ENCODE results near the gene FCER1G.

The FCER1G gene

DNA sequence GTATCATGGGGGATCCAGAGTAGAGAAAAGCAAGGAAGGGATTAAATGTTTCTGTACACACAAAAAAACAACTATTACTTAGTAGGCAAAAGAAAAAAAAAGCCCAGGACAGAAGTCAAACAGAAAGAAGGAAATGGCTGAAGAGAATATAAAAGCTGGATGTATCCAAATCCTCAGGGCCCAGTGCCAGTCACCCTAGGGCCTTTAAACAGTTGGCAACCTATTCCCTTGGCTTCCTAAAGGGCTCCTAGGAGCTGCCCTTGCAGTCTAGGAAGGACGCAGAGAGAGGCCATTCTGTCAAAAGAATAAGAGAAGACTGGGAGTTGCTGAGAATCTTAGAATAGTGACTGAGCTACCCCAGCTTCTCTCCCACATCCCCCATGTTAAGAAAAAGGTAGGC, 42.7 kb upstream of the FCER1G start:
- H3K4me3 ChIP-seq (replicated peaks; ENCODE audit: low read depth, low read length) = no peak overlapping the region
- DNase-seq (ENCODE audit: extremely low read depth, low read depth) = no peak
- TF ChIP-seq, protein P1, sequence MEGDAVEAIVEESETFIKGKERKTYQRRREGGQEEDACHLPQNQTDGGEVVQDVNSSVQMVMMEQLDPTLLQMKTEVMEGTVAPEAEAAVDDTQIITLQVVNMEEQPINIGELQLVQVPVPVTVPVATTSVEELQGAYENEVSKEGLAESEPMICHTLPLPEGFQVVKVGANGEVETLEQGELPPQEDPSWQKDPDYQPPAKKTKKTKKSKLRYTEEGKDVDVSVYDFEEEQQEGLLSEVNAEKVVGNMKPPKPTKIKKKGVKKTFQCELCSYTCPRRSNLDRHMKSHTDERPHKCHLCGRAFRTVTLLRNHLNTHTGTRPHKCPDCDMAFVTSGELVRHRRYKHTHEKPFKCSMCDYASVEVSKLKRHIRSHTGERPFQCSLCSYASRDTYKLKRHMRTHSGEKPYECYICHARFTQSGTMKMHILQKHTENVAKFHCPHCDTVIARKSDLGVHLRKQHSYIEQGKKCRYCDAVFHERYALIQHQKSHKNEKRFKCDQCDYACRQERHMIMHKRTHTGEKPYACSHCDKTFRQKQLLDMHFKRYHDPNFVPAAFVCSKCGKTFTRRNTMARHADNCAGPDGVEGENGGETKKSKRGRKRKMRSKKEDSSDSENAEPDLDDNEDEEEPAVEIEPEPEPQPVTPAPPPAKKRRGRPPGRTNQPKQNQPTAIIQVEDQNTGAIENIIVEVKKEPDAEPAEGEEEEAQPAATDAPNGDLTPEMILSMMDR (IDR thresholded peaks at IDR 0.05; ENCODE audit: low read depth, low read length, missing control alignments) = no peak

DNA sequence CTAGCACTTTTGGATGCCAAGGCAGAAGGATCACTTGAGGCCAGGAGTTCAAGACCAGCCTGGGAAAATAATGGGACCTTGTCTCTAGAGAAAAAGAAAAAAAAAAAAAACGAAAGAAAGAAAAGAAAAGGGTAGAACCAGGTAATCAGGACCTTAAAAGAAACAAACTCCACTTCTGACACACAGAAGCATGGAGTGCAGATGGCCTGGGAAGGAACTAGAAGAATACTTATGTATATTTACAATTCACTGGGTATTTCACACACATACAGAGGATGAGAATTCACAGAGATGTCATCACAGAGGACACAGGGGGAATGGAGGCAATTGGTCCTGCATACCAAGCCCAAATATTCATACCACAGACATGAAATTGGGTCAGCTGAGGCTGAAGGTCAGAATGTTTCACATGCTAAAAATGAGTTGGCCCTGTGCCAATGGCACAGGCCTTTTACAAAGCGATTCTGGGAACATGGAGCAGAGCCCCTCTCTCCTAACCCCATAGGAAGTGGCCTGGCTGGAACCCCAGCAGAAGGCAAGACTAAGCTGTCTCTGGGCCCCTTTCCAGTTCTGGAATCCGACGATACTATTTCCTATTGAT, 42.2 kb upstream of the FCER1G start:
- DNase-seq (ENCODE audit: extremely low read depth, low read depth) = no peak
- H3K4me3 ChIP-seq (replicated peaks; ENCODE audit: low read depth, low read length) = no peak overlapping the region
- TF ChIP-seq, protein P1 (IDR thresholded peaks at IDR 0.05; ENCODE audit: low read depth, low read length, missing control alignments) = no peak

DNA sequence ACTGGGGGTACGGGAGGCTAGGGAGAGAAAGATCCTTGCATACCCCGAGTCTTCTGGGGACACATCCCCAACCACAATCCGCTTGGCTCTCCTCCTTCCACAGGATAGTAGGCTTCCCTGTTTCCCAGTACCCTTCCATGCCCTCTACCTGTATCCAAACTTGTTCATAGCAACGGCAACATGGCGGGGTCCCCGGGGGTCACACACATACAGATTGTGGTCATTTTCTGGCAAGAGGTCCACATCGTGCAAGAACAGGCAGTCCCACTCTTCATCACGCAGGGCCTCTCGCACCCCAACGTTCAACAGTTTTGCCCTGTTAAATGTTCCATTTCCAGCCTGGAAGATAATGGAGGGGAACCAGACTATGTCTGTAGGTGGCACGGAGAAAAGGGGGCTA, 41.4 kb upstream of the FCER1G start:
- no peak for DNase-seq (ENCODE audit: extremely low read depth, low read depth)
- H3K4me3 ChIP-seq (replicated peaks; ENCODE audit: low read depth, low read length) = no peak overlapping the region
- TF ChIP-seq, protein P1 (IDR thresholded peaks at IDR 0.05; ENCODE audit: low read depth, low read length, missing control alignments) = no peak

DNA sequence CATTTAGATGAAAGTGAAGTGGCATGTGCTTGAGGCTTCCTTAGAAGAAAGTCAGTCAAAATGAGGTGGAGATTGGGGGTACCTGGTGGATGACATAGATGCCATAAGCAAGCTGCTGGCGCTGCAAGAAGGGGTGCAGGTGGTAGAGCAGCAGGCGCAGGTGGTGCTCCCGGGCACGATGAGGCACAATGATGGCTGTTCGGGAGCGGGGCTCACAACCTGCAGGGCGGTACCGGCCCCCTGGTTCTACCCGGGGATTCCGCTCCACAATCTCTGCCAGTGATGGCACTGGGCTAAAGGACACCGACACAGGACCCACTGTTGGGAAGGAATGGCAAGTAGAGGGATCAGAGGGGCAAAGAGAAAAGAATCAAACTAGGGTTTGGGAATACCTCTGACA, 40.2 kb upstream of the FCER1G start:
- TF ChIP-seq, protein P1 (IDR thresholded peaks at IDR 0.05; ENCODE audit: low read depth, low read length, missing control alignments) = no peak
- H3K4me3 ChIP-seq (replicated peaks; ENCODE audit: low read depth, low read length) = no peak overlapping the region
- DNase-seq (ENCODE audit: extremely low read depth, low read depth) = no peak

DNA sequence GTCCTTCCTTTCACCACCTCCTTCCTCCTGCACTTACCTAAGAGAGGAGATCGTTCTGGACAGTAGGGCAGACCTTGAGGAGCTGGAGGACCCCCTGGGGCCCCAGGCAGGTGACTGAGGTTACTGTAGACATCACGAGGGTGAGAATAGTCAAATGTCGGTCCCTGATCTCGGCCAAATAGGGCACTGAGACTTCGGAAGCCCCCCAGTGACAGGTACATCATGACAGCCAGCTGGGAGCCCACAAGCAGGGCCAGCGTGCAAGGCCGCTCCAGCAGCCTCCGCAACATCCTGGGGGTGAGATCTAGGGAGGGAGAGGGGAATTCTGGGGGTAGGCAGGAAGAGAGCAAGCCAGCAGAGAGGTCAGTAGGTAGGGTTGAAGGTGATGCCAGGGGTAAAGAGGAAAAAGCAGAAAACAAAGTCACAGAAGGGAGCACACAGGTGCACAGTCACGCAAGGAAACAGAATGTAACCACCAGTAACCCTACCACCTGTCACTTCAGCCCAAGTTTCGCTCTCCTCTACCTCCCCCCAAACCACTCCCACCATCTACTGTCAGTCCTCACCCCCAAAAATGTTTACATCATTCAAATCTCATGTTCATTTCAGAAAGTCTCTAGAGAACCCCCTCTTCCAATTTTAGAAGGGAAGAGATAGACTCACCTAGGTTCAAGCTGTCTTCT, 39.2 kb upstream of the FCER1G start:
- no peak for DNase-seq (ENCODE audit: extremely low read depth, low read depth)

DNA sequence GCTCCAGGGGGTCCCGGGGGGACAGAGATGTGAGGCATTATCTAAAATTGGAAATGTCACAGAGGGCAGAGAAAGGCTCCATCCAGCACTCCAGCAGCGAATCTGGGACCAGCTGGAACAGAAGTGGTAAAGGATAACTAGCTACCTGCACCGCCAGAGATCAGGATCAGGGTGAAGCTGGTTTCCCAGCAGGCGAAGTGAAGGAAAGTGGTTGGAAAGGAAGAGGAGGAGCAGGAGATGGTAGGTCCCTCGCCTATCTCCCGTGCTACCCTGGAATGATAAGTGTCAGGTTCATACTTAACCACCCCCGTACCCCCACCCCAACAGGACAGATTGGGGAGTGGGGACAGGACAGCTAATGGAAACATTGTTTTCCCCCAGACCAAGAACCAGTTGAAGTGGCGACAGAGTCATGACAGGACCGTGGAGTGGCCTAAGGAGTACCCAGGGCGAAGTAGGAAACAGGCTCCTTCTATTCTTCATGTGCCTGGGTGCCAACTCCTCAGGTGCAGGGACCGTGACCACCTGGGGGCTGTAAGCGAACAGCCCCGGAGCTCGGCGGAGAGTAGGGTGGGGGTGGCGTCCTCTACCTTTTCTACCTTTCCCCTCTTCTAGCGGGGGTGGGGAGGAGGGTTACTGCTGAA, 38.5 kb upstream of the FCER1G start:
- peak overlapping the region; percentile 81 for H3K4me3 ChIP-seq (replicated peaks; ENCODE audit: low read depth, low read length)
- TF ChIP-seq, protein P1 (IDR thresholded peaks at IDR 0.05; ENCODE audit: low read depth, low read length, missing control alignments) = no peak
- no peak for DNase-seq (ENCODE audit: extremely low read depth, low read depth)

More for the DNA sequence above, 39.2 kb upstream of the FCER1G start:
- TF ChIP-seq, protein P1 (IDR thresholded peaks at IDR 0.05; ENCODE audit: low read depth, low read length, missing control alignments) = no peak
- H3K4me3 ChIP-seq (replicated peaks; ENCODE audit: low read depth, low read length) = peak overlapping the region; percentile 81
